ENCODE data around the gene UVSSA.
"Not testable (repeated sequence)": the region's sequence is repeated elsewhere in the genome, so short reads cannot be mapped to it uniquely, and the experiment has no call there.

The UVSSA gene

DNA sequence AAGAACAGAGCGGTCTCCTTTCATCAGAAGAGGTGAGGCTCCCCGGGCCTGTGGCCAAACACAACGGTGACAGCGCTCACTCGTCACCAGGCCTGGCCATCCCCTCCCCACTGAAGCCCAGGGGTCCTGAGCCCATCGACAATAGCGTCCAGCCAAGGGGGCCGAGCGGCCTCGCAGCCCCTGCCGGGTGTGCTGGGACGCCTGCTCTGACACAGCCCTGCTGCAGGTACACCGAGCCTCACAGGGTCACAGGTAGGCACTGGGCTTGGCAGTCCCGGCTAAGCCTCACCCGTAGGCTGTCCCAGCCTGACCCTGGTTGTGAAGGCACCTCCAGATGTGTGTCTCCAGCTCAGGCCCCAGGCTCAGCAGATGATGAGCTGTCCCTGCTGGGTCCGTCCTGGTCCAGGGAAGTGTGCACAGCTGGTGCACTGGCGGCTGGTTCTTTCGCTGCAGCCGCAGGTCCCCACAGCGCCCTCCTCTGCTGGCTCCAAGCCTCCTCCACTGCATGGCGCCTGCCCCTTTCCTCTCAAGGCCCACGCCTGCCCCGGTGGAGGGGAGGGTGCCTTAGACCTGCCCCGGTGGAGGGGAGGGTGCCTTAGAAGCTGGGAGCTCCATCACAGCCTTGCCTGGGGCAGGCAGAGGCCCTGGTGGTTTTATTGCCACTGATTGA lies 21.5 kb downstream of the UVSSA start:
- no peak for TF ChIP-seq CTCF (IDR thresholded peaks at IDR 0.05; ENCODE audit: borderline replicate concordance, control extremely low read depth, extremely low read depth, insufficient read depth, missing control alignments)
- DNase-seq (ENCODE audit: low spot score), result no peak
- in situ Hi-C loops (cut with MboI; ENCODE audit: low sequenced_read_pairs, unreplicated experiment), result no loop called here

GRCh38 chr4:1369091-1369450 lies 22.1 kb downstream of the UVSSA start:
- in situ Hi-C loops (cut with MboI; ENCODE audit: low sequenced_read_pairs, unreplicated experiment), result no loop called here
- no peak for TF ChIP-seq CTCF (IDR thresholded peaks at IDR 0.05; ENCODE audit: borderline replicate concordance, control extremely low read depth, extremely low read depth, insufficient read depth, missing control alignments)
- DNase-seq (ENCODE audit: low spot score), result no peak

DNA sequence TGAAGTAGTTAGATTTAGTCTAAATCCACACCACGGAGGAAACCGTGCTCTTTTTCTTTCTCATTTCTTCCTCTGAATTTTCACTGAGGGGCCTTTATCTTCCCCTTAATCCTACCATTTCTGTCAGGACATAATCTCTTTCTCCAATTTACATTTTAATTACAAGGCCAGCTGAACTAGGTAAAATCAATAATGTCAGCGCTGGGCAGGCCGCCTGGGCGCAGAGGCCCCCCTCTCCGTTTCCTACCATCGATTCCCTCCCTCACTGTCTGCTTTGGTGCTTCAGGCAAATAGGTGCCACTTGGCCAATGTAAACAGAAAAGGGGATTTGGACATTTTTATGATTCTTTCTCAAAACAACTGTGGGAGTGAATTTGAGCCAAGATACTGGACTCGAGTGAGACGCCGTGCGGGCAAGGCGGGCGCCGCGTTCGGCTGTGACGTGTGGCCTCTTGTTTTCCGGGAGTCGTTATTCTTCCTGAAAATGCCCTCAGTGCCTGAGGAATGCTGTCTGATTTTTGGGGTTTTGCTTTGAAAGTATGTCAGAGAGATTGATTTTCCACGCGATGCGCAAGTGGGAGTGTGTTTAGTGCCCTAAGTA lies 22.6 kb downstream of the UVSSA start:
- DNase-seq (ENCODE audit: low spot score), result no peak
- in situ Hi-C loops (cut with MboI; ENCODE audit: low sequenced_read_pairs, unreplicated experiment), result no loop called here
- TF ChIP-seq CTCF (IDR thresholded peaks at IDR 0.05; ENCODE audit: borderline replicate concordance, control extremely low read depth, extremely low read depth, insufficient read depth, missing control alignments), result no peak

DNA sequence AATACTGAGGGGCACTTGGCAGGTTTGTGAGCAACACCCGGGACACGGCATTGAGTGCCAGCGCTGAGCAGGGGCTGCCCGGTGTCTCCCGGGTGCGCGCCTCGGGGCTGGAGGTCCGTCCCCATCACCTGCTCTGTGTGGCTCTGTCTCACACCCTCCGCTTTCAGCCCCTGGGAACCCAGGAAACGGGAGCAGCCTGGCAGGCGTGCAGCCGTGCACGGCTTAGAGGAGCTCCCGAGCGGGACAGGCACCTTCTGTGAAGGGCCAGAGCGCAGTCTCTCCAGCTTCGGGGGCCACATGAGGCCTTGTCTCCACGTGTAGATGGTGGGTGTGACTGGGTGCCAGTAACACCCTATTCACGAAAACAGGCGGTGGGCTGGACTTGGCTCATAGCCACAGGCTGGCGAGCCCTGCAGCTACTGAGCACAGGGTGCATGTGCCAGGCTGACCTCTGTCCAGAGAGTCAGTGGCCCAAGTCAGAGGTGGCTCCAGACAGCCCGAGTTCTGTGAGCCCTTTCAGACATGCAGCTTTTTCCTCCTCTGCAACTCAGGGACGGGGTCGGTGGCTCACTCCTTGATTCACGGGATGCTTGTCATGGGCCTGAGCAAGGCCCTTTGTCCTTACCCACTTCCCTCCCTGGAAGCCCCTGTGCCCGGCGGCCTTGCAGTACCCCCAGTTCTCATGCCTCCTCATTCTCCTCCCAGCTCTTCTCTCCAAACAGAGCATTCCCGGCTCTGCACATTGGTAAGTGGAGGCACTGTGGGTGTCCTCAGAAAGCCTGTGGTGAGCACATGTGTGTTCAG lies 23.5 kb downstream of the UVSSA start:
- in situ Hi-C loops (cut with MboI; ENCODE audit: low sequenced_read_pairs, unreplicated experiment), result no loop called here
- DNase-seq (ENCODE audit: low spot score), result no peak
- TF ChIP-seq CTCF (IDR thresholded peaks at IDR 0.05; ENCODE audit: borderline replicate concordance, control extremely low read depth, extremely low read depth, insufficient read depth, missing control alignments), result no peak

DNA sequence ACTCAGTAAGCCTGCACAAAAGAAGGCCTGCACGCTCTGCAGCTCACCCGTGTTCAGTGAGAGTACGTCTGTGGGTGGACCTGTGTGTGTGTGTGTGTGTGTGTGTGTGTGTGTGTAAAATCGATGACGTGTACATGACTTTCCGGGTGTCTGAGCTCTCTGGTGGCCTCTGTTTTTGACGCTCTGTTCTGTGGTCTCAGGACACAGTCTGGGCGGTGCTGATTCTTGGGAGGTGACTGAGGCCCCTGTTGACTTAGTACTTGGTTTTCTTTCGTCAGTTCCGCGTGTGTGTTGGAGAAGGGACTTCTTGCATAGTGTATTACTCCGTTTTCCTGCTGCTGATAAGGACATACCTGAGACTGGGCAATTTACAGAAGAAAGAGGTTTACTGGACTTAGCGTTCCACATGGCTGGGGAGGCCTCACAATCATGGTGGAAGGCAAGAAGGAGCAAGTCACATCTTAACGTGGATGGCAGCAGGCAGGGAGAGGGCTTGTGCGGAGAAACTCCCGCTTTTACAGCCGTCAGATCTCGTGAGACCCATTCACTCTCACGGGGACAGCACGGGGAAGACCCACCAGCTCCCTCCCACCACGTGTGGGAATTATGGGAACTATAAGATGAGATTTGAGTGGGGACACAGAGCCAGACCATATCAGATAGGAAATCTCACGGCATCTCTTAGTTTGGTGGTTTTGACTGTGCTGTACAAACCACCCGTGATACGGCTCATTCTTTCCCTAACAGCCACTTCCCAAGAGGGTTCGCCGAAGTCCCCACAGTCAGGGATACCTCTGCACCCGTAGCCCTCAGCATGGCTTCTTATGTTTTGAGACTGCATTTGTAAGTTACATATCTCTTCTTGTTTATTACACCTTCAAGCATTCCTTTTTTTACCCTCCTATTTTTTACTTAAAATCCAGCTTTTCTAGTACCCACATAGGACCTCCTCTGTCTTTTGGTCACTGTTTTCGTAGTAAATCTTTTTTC lies 24.5 kb downstream of the UVSSA start:
- in situ Hi-C loops (cut with MboI; ENCODE audit: low sequenced_read_pairs, unreplicated experiment), result no loop called here
- DNase-seq (ENCODE audit: low spot score), result no peak
- no peak for TF ChIP-seq CTCF (IDR thresholded peaks at IDR 0.05; ENCODE audit: borderline replicate concordance, control extremely low read depth, extremely low read depth, insufficient read depth, missing control alignments)

DNA sequence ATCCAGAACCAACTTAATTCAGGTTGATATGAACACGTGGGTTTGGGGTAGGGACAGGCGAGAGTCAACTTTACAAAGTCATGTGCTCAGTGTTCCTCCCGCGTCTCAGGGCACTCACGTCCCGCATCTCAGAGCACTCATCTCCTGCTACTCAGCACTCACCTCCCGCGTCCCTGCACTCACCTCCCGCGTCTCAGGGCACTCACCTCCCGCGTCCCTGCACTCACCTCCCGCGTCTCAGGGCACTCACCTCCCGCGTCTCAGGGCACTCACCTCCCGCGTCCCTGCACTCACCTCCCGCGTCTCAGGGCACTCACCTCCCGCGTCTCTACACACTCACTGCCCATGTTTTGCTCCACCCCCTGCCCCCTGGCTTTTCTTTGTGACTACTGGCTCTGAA lies 25.6 kb downstream of the UVSSA start:
- DNase-seq (ENCODE audit: low spot score); in situ Hi-C loops (cut with MboI; ENCODE audit: low sequenced_read_pairs, unreplicated experiment): not testable (repeated sequence)

All from GM13976 (cell line).